Gastrocnemius medialis (tissue), 4 donors: Measurements from ENCODE around the gene SASH1. TPM values are rescaled to one million over a fixed set of nuclear protein-coding genes. Genes with fewer than 3 reads are reported as not detected.

Experiments used
- ATAC-seq, 2 donors: fragments of 150-250 bp; one replicate each; pipeline ENCODE4 v1.9.1; 2016
- DNase-seq, 2 donors: peaks; one replicate each; pipeline ENCODE4 v3.0.0-alpha.2; 2019
- H3K27ac ChIP-seq, 4 donors: fragments of 200-600 bp; sonication (generic); 1 replicate in 1 of 4; 2 replicates in 3 of 4; pipeline ENCODE4 v1.5.1; 2016 to 2018; ENCODE audit warnings: mild to moderate bottlenecking in 2 of 4, moderate library complexity in 1 of 4
- H3K27me3 ChIP-seq, 3 donors: fragments of 200-600 bp; sonication (generic) in 2 of 3; 1 replicate in 1 of 3; 2 replicates in 2 of 3; pipeline versions ENCODE4 v1.5.1 to v1.6.0; 2016 to 2019; ENCODE audit warnings: mild to moderate bottlenecking in 1 of 3, moderate library complexity in 1 of 3
- H3K36me3 ChIP-seq, 2 donors: fragments of 200-600 bp; sonication (generic) in 1 of 2; one replicate each; pipeline ENCODE4 v1.5.1; 2017 to 2018
- H3K4me1 ChIP-seq, 2 donors: fragments of 200-600 bp; sonication (generic) in 1 of 2; one replicate each; pipeline ENCODE4 v1.5.1; 2016 to 2017; ENCODE audit warnings: mild to moderate bottlenecking in 2 of 2
- H3K4me3 ChIP-seq, 4 donors: fragments of 200-600 bp; sonication (generic) in 3 of 4; 1 replicate in 1 of 4; 2 replicates in 3 of 4; pipeline ENCODE4 v1.5.1; 2016 to 2019; ENCODE audit warnings: mild to moderate bottlenecking in 2 of 4
- H3K9me3 ChIP-seq, 3 donors: fragments of 200-600 bp; sonication (generic) in 2 of 3; 1 replicate in 1 of 3; 2 replicates in 2 of 3; pipeline ENCODE4 v1.5.1; 2016 to 2019
- POLR2A ChIP-seq, 2 donors: fragments of 450-650 bp; IDR thresholded peaks; one replicate each; pipeline ENCODE4 v1.6.1; 2017; ENCODE audit warnings: antibody characterized with exemption in 2 of 2, mild to moderate bottlenecking in 2 of 2, moderate library complexity in 2 of 2
- in situ Hi-C, 4 donors: fragments of 200-750 bp; cut with MboI; loops; one replicate each; pipeline versions ENCODE4 v1.15.0 to v1.8.0; 2017; ENCODE audit warnings: low sequenced_read_pairs in 4 of 4
- intact Hi-C: fragments of 100-400 bp; cut with DNase I; formaldehyde crosslinking; loops from one replicate; pipeline ENCODE4 v1.15.1; 2023; ENCODE audit warnings: low total_unique reads
- total RNA-seq, 4 donors: library from RNA; depleted of rRNA; stranded (reverse); fragments of >200 nt; gene quantifications; one replicate each; pipeline versions ENCODE4 v1.1.0 to v1.2.3, GENCODE V29; 2016
- TF ChIP-seq, protein P1 (sequence below), 5 experiments: fragments of 450-650 bp in 3 of 5; fragments of 200-600 bp in 2 of 5; sonication (generic) in 2 of 5; IDR thresholded peaks in 4 of 5; conservative IDR thresholded peaks in 1 of 5; 1 replicate in 4 of 5; 2 replicates in 1 of 5; pipeline ENCODE4 v1.5.1; 2016 to 2019; ENCODE audit warnings: antibody characterized with exemption in 5 of 5, mild to moderate bottlenecking in 3 of 5, moderate library complexity in 3 of 5

SASH1 gene
- total RNA-seq, 4 donors from 2014 or later: 28.2 to 42.4 (median 35.4) TPM

GRCh38 chr6:148572676-148573335 lies 230.2 kb downstream of the SASH1 start:
- H3K36me3 ChIP-seq: no peaks in the 10 kb centered on the region
- intact Hi-C loops: no loop called here

DNA sequence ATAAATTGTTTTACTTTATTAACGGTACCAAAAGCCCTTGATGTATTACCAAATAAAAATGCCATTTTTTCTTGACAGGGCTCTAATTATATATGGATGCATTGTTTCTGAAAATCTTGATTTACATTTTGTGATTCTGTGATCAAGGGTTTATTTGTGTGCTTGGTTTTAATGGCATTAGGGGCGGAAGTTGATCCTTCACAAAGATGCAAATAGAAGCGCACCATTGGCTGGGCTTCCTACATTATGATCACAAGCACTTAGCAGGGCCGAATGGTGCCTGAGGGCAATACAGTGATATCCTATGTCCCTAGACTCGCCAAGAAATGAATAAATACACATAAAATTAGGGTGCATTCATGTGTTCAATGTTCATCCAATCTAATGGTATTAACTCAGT lies 231.3 kb downstream of the SASH1 start:
- in situ Hi-C loops: loop anchor here in 1 of 4 donors (10.0 kb wide), 1 partner anchor 861 kb away; no protein-coding TSS in a partner anchor
- no peak for DNase-seq
- Histone ChIP-seq H3K4me1 (peaks cover 0 to 9% of the 10 kb centered on the region in 2 donors), H3K27ac (no peak overlapping the region), H3K36me3 (no peaks in the 10 kb centered on the region), H3K27me3 (no peaks in the 10 kb centered on the region), H3K9me3 (no peaks in the 10 kb centered on the region), H3K4me3 (no peak overlapping the region)
- TF ChIP-seq, protein P1, sequence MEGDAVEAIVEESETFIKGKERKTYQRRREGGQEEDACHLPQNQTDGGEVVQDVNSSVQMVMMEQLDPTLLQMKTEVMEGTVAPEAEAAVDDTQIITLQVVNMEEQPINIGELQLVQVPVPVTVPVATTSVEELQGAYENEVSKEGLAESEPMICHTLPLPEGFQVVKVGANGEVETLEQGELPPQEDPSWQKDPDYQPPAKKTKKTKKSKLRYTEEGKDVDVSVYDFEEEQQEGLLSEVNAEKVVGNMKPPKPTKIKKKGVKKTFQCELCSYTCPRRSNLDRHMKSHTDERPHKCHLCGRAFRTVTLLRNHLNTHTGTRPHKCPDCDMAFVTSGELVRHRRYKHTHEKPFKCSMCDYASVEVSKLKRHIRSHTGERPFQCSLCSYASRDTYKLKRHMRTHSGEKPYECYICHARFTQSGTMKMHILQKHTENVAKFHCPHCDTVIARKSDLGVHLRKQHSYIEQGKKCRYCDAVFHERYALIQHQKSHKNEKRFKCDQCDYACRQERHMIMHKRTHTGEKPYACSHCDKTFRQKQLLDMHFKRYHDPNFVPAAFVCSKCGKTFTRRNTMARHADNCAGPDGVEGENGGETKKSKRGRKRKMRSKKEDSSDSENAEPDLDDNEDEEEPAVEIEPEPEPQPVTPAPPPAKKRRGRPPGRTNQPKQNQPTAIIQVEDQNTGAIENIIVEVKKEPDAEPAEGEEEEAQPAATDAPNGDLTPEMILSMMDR (IDR thresholded peaks at IDR 0.05 in 4 of 5, conservative IDR thresholded peaks at IDR 0.05 in 1 of 5): no peak
- no peak for TF ChIP-seq POLR2A (IDR thresholded peaks at IDR 0.05)
- intact Hi-C loops: no loop called here
- ATAC-seq: no peak

More at GRCh38 chr6:148572676-148573335, 230.2 kb downstream of the SASH1 start:
- in situ Hi-C loops: loop anchor here in 1 of 4 donors (10.0 kb wide), 1 partner anchor 862 kb away; no protein-coding TSS in a partner anchor
- H3K4me1 ChIP-seq: peaks cover 0 to 9% of the 10 kb centered on the region in 2 donors
- H3K4me3 ChIP-seq: no peak overlapping the region
- H3K9me3 ChIP-seq: no peaks in the 10 kb centered on the region
- TF ChIP-seq, protein P1 (IDR thresholded peaks at IDR 0.05 in 4 of 5, conservative IDR thresholded peaks at IDR 0.05 in 1 of 5): no peak
- no peak for TF ChIP-seq POLR2A (IDR thresholded peaks at IDR 0.05)
- ATAC-seq: peak; percentile 54 to 65
- no peak for DNase-seq
- no peak overlapping the region for H3K27ac ChIP-seq
- no peaks in the 10 kb centered on the region for H3K27me3 ChIP-seq

- Histone ChIP-seq H3K36me3 (no peaks in the 10 kb centered on the region), H3K4me1 (peaks cover 0 to 3% of the 10 kb centered on the region in 2 donors), H3K4me3 (no peak overlapping the region), H3K27ac (no peak overlapping the region), H3K9me3 (no peaks in the 10 kb centered on the region), H3K27me3 (no peaks in the 10 kb centered on the region)
- ATAC-seq (peak; percentile 94 to 99), DNase-seq (peak; percentile 63 to 72)
- in situ Hi-C loops (loop anchor here in 3 of 4 donors (5.0 to 10.0 kb wide), 2 partner anchors 374 to 857 kb away; no protein-coding TSS in a partner anchor), intact Hi-C loops (loop anchor here (1.0 to 5.0 kb wide), 4 partner anchors 33 to 370 kb away; partner anchors contain the start of gene UST)
- TF ChIP-seq POLR2A (IDR thresholded peaks at IDR 0.05): no peak
- TF ChIP-seq, protein P1 (IDR thresholded peaks at IDR 0.05 in 4 of 5, conservative IDR thresholded peaks at IDR 0.05 in 1 of 5): peak; percentile 54 to 90 (median 81)
These were observed 235.2 kb downstream of the SASH1 start for GRCh38 chr6:148577687-148578488.

GRCh38 chr6:148578489-148578814 lies 235.8 kb downstream of the SASH1 start:
- TF ChIP-seq POLR2A (IDR thresholded peaks at IDR 0.05): no peak
- TF ChIP-seq, protein P1 (IDR thresholded peaks at IDR 0.05 in 4 of 5, conservative IDR thresholded peaks at IDR 0.05 in 1 of 5): no peak
- Histone ChIP-seq H3K9me3 (no peaks in the 10 kb centered on the region), H3K4me3 (no peak overlapping the region), H3K36me3 (no peaks in the 10 kb centered on the region), H3K27me3 (no peaks in the 10 kb centered on the region), H3K27ac (no peak overlapping the region), H3K4me1 (no peaks in the 10 kb centered on the region)
- ATAC-seq (peak; percentile 23 to 38), DNase-seq (no peak)
- intact Hi-C loops: loop anchor here (1.0 to 5.0 kb wide), 4 partner anchors 32 to 370 kb away; partner anchors contain the start of gene UST
- in situ Hi-C loops: loop anchor here in 3 of 4 donors (5.0 to 10.0 kb wide), 2 partner anchors 374 to 856 kb away; no protein-coding TSS in a partner anchor
